ENCODE measurements around the gene TAF12.
"Not testable (repeated sequence)": the region's sequence is repeated elsewhere in the genome, so short reads cannot be mapped to it uniquely, and the experiment has no call there.

The TAF12 gene

GRCh38 chr1:28648474-28649198 lies 5.8 kb upstream of the TAF12 start, which contains the start of gene RNU11:
RNU11 (plus strand) TSS chr1:28648600.
- Histone ChIP-seq H4K20me1 (no peaks in the 10 kb centered on the region), H3K27ac (peak within 1 kb of the TSS; percentile 94 to 100 (median 96)), H3K27me3 (no peaks in the 10 kb centered on the region), H3K4me1 (peaks cover 36 to 78% (median 46%) of the 10 kb centered on the region in 10 experiments), H3K9ac (peak within 1 kb of the TSS; percentile 86 to 98 (median 92)), H3K9me3 (replicated peaks in 1 of 11) (no peaks in the 10 kb centered on the region), H3K36me3 (no peaks in the 10 kb centered on the region), H3K4me2 (peak within 1 kb of the TSS; percentile 69 to 93 (median 84)), H3K4me3 (peak within 1 kb of the TSS; percentile 36 to 67 (median 50); a peak in 19 of 20 replicates)
- TF ChIP-seq Cebpa-rat (IDR thresholded peaks at IDR 0.05), result peak in 8 of 11 experiments; percentile 21 to 86 (median 40); a peak in 8 of 22 replicates

- H4K20me1 ChIP-seq, result no peaks in the 10 kb centered on the region
- no peaks in the 10 kb centered on the region for H3K9me3 ChIP-seq (replicated peaks in 1 of 11)
- H3K4me1 ChIP-seq, result peaks cover 36 to 76% (median 46%) of the 10 kb centered on the region in 10 experiments
- H3K36me3 ChIP-seq, result no peaks in the 10 kb centered on the region
- TF ChIP-seq Cebpa-rat (IDR thresholded peaks at IDR 0.05), result no peak
- H3K27me3 ChIP-seq, result no peaks in the 10 kb centered on the region
- peak overlapping the region; percentile 36 to 67 (median 50); a peak in 18 of 20 replicates for H3K4me3 ChIP-seq
- peak overlapping the region; percentile 86 to 98 (median 92) for H3K9ac ChIP-seq
- H3K4me2 ChIP-seq, result peak overlapping the region; percentile 66 to 93 (median 83)
- peak overlapping the region; percentile 94 to 100 (median 96) for H3K27ac ChIP-seq
These were observed 5.2 kb upstream of the TAF12 start for GRCh38 chr1:28648008-28648473.

- H3K4me1 ChIP-seq, result peaks cover 45 to 69% (median 49%) of the 10 kb centered on the region in 10 experiments
- H4K20me1 ChIP-seq, result peaks cover 0 to 8% (median 0%) of the 10 kb centered on the region in 11 experiments; a peak in 1 of 22 replicates
- peak overlapping the region in 6 of 11 experiments; percentile 6 to 39 (median 30); a peak in 8 of 22 replicates for H3K27ac ChIP-seq
- H3K27me3 ChIP-seq, result no peaks in the 10 kb centered on the region
- peak overlapping the region in 4 of 11 experiments; percentile 1 to 32 (median 14); a peak in 3 of 22 replicates for H3K9ac ChIP-seq
- H3K36me3 ChIP-seq, result no peaks in the 10 kb centered on the region
- no peaks in the 10 kb centered on the region for H3K9me3 ChIP-seq (replicated peaks in 1 of 11)
- H3K4me3 ChIP-seq, result no peak overlapping the region
- H3K4me2 ChIP-seq, result no peak overlapping the region
- no peak for TF ChIP-seq Cebpa-rat (IDR thresholded peaks at IDR 0.05)
These were observed 3.2 kb upstream of the TAF12 start for GRCh38 chr1:28646040-28646439.

GRCh38 chr1:28645406-28645805 lies 2.5 kb upstream of the TAF12 start:
- peaks cover 0 to 14% (median 0%) of the 10 kb centered on the region in 11 experiments; a peak in 2 of 22 replicates for H4K20me1 ChIP-seq
- not testable (repeated sequence) for H3K27me3 ChIP-seq; H3K9me3 ChIP-seq (replicated peaks in 1 of 11); H3K36me3 ChIP-seq; H3K4me3 ChIP-seq
- H3K4me2 ChIP-seq, result peak overlapping the region in 1 of 11 experiments; percentile 96; a peak in 1 of 22 replicates
- H3K4me1 ChIP-seq, result peaks cover 52 to 69% (median 55%) of the 10 kb centered on the region in 10 experiments
- peak overlapping the region in 1 of 11 experiments; percentile 1; a peak in 2 of 22 replicates for H3K9ac ChIP-seq
- H3K27ac ChIP-seq, result peak overlapping the region in 5 of 11 experiments; percentile 28 to 39 (median 30); a peak in 6 of 22 replicates

- Histone ChIP-seq H3K27me3 (no peaks in the 10 kb centered on the region), H3K9me3 (replicated peaks in 1 of 11) (no peaks in the 10 kb centered on the region), H4K20me1 (peaks cover 0 to 14% (median 0%) of the 10 kb centered on the region in 11 experiments; a peak in 4 of 22 replicates), H3K27ac (peak overlapping the region in 10 of 11 experiments; percentile 92 to 97 (median 95); a peak in 20 of 22 replicates), H3K36me3 (no peaks in the 10 kb centered on the region), H3K4me2 (peak overlapping the region; percentile 82 to 96 (median 88)), H3K4me3 (peak overlapping the region in 9 of 10 experiments; percentile 77 to 93 (median 87); a peak in 13 of 20 replicates), H3K9ac (peak overlapping the region; percentile 91 to 97 (median 94)), H3K4me1 (peaks cover 46 to 69% (median 53%) of the 10 kb centered on the region in 10 experiments)
- TF ChIP-seq Cebpa-rat (IDR thresholded peaks at IDR 0.05), result no peak
These were observed 1.6 kb upstream of the TAF12 start for GRCh38 chr1:28644494-28644893.

- Histone ChIP-seq H3K36me3 (0 out of 22 replicates have a peak, but pooled peaks cover 0 to 4% (median 0%) of the 10 kb centered on the region in 11 experiments), H3K9me3 (replicated peaks in 1 of 11) (no peaks in the 10 kb centered on the region), H3K4me3 (peak overlapping the region; percentile 76 to 93 (median 86)), H3K27me3 (no peaks in the 10 kb centered on the region), H4K20me1 (peaks cover 0 to 14% (median 0%) of the 10 kb centered on the region in 11 experiments; a peak in 4 of 22 replicates), H3K9ac (peak overlapping the region; percentile 91 to 97 (median 94)), H3K4me2 (peak overlapping the region; percentile 81 to 91 (median 86)), H3K4me1 (peaks cover 34 to 58% (median 41%) of the 10 kb centered on the region in 10 experiments), H3K27ac (peak overlapping the region; percentile 88 to 97 (median 95))
- no peak for TF ChIP-seq Cebpa-rat (IDR thresholded peaks at IDR 0.05)
These were observed 616 bp downstream of the TAF12 start for GRCh38 chr1:28642056-28642846.

GRCh38 chr1:28640766-28641165 lies 2.1 kb downstream of the TAF12 start:
- no peak for TF ChIP-seq Cebpa-rat (IDR thresholded peaks at IDR 0.05)
- peaks cover 30 to 45% (median 32%) of the 10 kb centered on the region in 10 experiments for H3K4me1 ChIP-seq
- peak overlapping the region; percentile 81 to 91 (median 86) for H3K4me2 ChIP-seq
- H3K27ac ChIP-seq, result peak overlapping the region in 1 of 11 experiments; percentile 54; a peak in 1 of 22 replicates
- peaks cover 0 to 8% (median 0%) of the 10 kb centered on the region in 11 experiments; a peak in 1 of 22 replicates for H3K36me3 ChIP-seq
- peak overlapping the region in 3 of 10 experiments; percentile 89 to 91 (median 90); a peak in 3 of 20 replicates for H3K4me3 ChIP-seq
- peaks cover 0 to 18% (median 0%) of the 10 kb centered on the region in 11 experiments; a peak in 6 of 22 replicates for H4K20me1 ChIP-seq
- H3K27me3 ChIP-seq, result no peaks in the 10 kb centered on the region
- no peaks in the 10 kb centered on the region for H3K9me3 ChIP-seq (replicated peaks in 1 of 11)
- peak overlapping the region in 9 of 11 experiments; percentile 5 to 97 (median 94); a peak in 8 of 22 replicates for H3K9ac ChIP-seq

- no peak for TF ChIP-seq Cebpa-rat (IDR thresholded peaks at IDR 0.05)
- peaks cover 0 to 11% (median 5%) of the 10 kb centered on the region in 10 experiments; a peak in 9 of 20 replicates for H3K4me1 ChIP-seq
These were observed 10.3 kb downstream of the TAF12 start for GRCh38 chr1:28632560-28632959.

More at GRCh38 chr1:28632560-28632959, 10.3 kb downstream of the TAF12 start:
- Histone ChIP-seq H3K4me2 (no peak overlapping the region), H4K20me1 (peaks cover 0 to 21% (median 0%) of the 10 kb centered on the region in 11 experiments; a peak in 4 of 22 replicates), H3K27ac (no peak overlapping the region), H3K27me3 (no peaks in the 10 kb centered on the region), H3K9me3 (replicated peaks in 1 of 11) (no peaks in the 10 kb centered on the region; a peak in 1 of 22 replicates), H3K9ac (no peak overlapping the region), H3K4me3 (no peak overlapping the region), H3K36me3 (peaks cover 0 to 19% (median 8%) of the 10 kb centered on the region in 11 experiments; a peak in 3 of 22 replicates)
